ENCODE measurements around the gene ZBTB40.

DNA sequence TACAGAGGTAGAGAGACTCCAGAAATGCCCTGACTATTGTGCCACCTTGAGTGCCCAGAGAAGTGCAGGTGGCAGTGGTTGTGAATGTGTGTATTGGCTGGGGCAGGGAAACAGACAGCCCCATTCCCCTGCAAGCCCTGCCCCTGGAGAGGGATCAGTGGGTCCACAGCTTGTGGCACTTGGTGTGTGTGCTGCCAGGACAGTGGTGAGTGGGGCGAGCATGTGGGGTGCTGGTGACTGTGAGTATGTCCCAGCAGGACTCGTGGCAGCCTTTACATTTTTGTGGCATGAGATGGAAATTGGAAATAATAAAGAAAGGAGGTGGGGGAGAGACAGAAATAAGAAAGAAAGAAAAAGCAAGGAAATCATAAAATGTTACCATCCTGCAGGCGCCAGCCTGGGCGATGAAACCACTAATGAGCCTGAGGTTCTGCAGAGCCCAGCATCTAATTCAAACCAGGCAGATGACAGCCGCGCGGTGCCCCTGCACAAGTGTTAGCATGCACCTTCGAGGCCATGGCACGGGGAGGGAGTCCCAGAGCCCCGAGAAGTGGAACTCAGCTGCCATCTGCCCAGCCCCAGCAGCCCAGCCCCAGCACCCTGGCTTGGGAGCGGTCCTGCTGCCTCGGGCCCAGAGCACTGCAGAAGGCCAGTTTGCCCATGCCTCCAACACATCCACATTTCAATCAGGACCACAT lies 49.1 kb upstream of the ZBTB40 start:
- TF ChIP-seq CTCF (IDR thresholded peaks at IDR 0.05; ENCODE audit: low read length) (no peak), EZH2 (optimal IDR thresholded peaks at IDR 0.05; ENCODE audit: low read depth, low read length) (no peak)
